ENCODE measurements around the gene NTRK1.
A peak's percentile ranks its signal among the peaks of the same experiment; 100 is the strongest.

Gene NTRK1

GRCh38 chr1:156860628-156861423 lies at the start of gene NTRK1:
Gene NTRK1 (plus strand): TSS chr1:156860865. CDS start chr1:156860935, 70 bp downstream.
- peak in 1 of 2 donors; percentile 32 for DNase-seq (ENCODE audit: low read depth in 1 of 2, low spot score in 1 of 2)

GRCh38 chr1:156811168-156811567 lies 49.5 kb upstream of the NTRK1 start:
- no peak for DNase-seq (ENCODE audit: low read depth in 1 of 2, low spot score in 1 of 2)

GRCh38 chr1:156812293-156812990 lies 48.2 kb upstream of the NTRK1 start:
- no peak for DNase-seq (ENCODE audit: low read depth in 1 of 2, low spot score in 1 of 2)

GRCh38 chr1:156813298-156813697 lies 47.4 kb upstream of the NTRK1 start:
- no peak for DNase-seq (ENCODE audit: low read depth in 1 of 2, low spot score in 1 of 2)

- peak; percentile 52 to 61 for DNase-seq (ENCODE audit: low read depth in 1 of 2, low spot score in 1 of 2)
Observed at GRCh38 chr1:156813750-156814570, 46.7 kb upstream of the NTRK1 start.

GRCh38 chr1:156814571-156815260 lies 45.9 kb upstream of the NTRK1 start:
- DNase-seq (ENCODE audit: low read depth in 1 of 2, low spot score in 1 of 2) = no peak

- no peak for DNase-seq (ENCODE audit: low read depth in 1 of 2, low spot score in 1 of 2)
Observed at GRCh38 chr1:156815307-156815826, 45.3 kb upstream of the NTRK1 start.

GRCh38 chr1:156815961-156816422 lies 44.7 kb upstream of the NTRK1 start:
- DNase-seq (ENCODE audit: low read depth in 1 of 2, low spot score in 1 of 2) = no peak

- DNase-seq (ENCODE audit: low read depth in 1 of 2, low spot score in 1 of 2) = peak; percentile 77 to 91
Observed at GRCh38 chr1:156816561-156817328, 43.9 kb upstream of the NTRK1 start, which contains the start of gene SH2D2A. Gene SH2D2A (minus strand): TSS chr1:156816848. CDS start chr1:156816708, 140 bp downstream.

- DNase-seq (ENCODE audit: low read depth in 1 of 2, low spot score in 1 of 2) = no peak
Observed at GRCh38 chr1:156821801-156822200, 38.9 kb upstream of the NTRK1 start.

GRCh38 chr1:156822680-156823079 lies 38.0 kb upstream of the NTRK1 start:
- no peak for DNase-seq (ENCODE audit: low read depth in 1 of 2, low spot score in 1 of 2)

GRCh38 chr1:156823210-156823790 lies 37.4 kb upstream of the NTRK1 start:
- DNase-seq (ENCODE audit: low read depth in 1 of 2, low spot score in 1 of 2) = no peak

- no peak for DNase-seq (ENCODE audit: low read depth in 1 of 2, low spot score in 1 of 2)
Observed at GRCh38 chr1:156826630-156827029, 34.0 kb upstream of the NTRK1 start.

- DNase-seq (ENCODE audit: low read depth in 1 of 2, low spot score in 1 of 2) = no peak
Observed at GRCh38 chr1:156828400-156829124, 32.1 kb upstream of the NTRK1 start.

- no peak for DNase-seq (ENCODE audit: low read depth in 1 of 2, low spot score in 1 of 2)
Observed at GRCh38 chr1:156832434-156832833, 28.2 kb upstream of the NTRK1 start.

GRCh38 chr1:156833603-156834002 lies 27.1 kb upstream of the NTRK1 start:
- DNase-seq (ENCODE audit: low read depth in 1 of 2, low spot score in 1 of 2) = no peak

GRCh38 chr1:156834322-156834721 lies 26.3 kb upstream of the NTRK1 start:
- no peak for DNase-seq (ENCODE audit: low read depth in 1 of 2, low spot score in 1 of 2)

GRCh38 chr1:156836041-156836654 lies 24.5 kb upstream of the NTRK1 start:
- no peak for DNase-seq (ENCODE audit: low read depth in 1 of 2, low spot score in 1 of 2)

Data from activated CD4-positive, alpha-beta T cell treated with anti-CD3 and anti-CD28 coated beads, Interleukin-2, amount 50 U/mL, for 24 hours (primary cell).